Measurements from ENCODE around the gene UBA6. TPM values are rescaled to one million over a fixed set of nuclear protein-coding genes. Genes with fewer than 3 reads are reported as not detected.

Gene UBA6
- total and polyA plus RNA-seq, 2 donors (not counting 1 experiment from before 2014, with no cell fraction given): 22.8 to 64.0 TPM

DNA sequence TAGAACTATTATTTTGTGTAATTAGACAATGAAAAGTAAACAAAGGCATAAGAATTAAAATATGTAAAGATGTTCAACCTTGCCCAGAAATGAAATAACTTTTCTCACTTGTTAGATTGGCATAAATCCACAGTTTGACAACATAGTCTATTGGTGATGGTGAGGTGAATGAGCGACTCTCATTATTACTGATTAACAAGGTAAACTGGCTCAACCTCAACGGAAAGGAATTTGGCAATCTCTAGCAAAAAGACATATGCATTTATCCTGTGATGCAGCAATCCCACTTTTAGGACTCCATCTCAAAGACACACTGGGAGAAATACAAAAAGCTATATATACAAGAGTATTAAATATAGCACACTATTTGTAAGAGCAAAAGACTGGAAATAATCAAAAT is 22.3 kb downstream of the UBA6 start:
- H3K4me1 ChIP-seq (ENCODE audit: control insufficient read depth in 2 of 2, insufficient read depth in 2 of 2, low read length in 2 of 2): no peaks in the 10 kb centered on the region
- no peaks in the 10 kb centered on the region for H3K27me3 ChIP-seq (replicated peaks in 1 of 4; ENCODE audit: control extremely low read depth in 1 of 4, control insufficient read depth in 3 of 4, insufficient read depth in 4 of 4, low read length in 3 of 4)
- H4K20me1 ChIP-seq (ENCODE audit: control insufficient read depth, insufficient read depth, low read length, poor library complexity, severe bottlenecking): no peaks in the 10 kb centered on the region
- peaks cover 16 to 60% of the 10 kb centered on the region in 2 experiments for H3K36me3 ChIP-seq (replicated peaks in 1 of 2; ENCODE audit: control extremely low read depth in 1 of 2, control insufficient read depth in 1 of 2, extremely low read depth in 1 of 2, insufficient read depth in 2 of 2, low read length in 1 of 2)
- TF ChIP-seq, protein P1, sequence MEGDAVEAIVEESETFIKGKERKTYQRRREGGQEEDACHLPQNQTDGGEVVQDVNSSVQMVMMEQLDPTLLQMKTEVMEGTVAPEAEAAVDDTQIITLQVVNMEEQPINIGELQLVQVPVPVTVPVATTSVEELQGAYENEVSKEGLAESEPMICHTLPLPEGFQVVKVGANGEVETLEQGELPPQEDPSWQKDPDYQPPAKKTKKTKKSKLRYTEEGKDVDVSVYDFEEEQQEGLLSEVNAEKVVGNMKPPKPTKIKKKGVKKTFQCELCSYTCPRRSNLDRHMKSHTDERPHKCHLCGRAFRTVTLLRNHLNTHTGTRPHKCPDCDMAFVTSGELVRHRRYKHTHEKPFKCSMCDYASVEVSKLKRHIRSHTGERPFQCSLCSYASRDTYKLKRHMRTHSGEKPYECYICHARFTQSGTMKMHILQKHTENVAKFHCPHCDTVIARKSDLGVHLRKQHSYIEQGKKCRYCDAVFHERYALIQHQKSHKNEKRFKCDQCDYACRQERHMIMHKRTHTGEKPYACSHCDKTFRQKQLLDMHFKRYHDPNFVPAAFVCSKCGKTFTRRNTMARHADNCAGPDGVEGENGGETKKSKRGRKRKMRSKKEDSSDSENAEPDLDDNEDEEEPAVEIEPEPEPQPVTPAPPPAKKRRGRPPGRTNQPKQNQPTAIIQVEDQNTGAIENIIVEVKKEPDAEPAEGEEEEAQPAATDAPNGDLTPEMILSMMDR (IDR thresholded peaks at IDR 0.05): no peak
- TF ChIP-seq EZH2 (IDR thresholded peaks at IDR 0.05; ENCODE audit: borderline replicate concordance, insufficient read depth, low read depth, low read length, poor library complexity, severe bottlenecking): no peak
- H3K9ac ChIP-seq (ENCODE audit: low read length): no peak overlapping the region
- Mint-ChIP-seq H3K4me1 (no peaks in the 10 kb centered on the region), H3K27me3 (no peaks in the 10 kb centered on the region), H3K27ac (no peak overlapping the region), H3K9me3 (ENCODE audit: insufficient read depth) (no peaks in the 10 kb centered on the region), H3K4me3 (no peak overlapping the region)
- H3K4me3 ChIP-seq (ENCODE audit: control extremely low read depth in 1 of 5, extremely low read depth in 1 of 5, insufficient read depth in 1 of 5, low read depth in 2 of 5, low read length in 4 of 5): no peak overlapping the region
- peaks cover 3% of the 10 kb centered on the region for H3K79me2 ChIP-seq (ENCODE audit: control insufficient read depth, insufficient read depth, low read length)
- H3K9me3 ChIP-seq (ENCODE audit: control extremely low read depth in 1 of 3, control insufficient read depth in 2 of 3, insufficient read depth in 1 of 3, low read length in 2 of 3): peaks cover 0 to 1% (median 0%) of the 10 kb centered on the region in 3 donors
- ChIA-PET POLR2A (no interaction called here), CTCF (no interaction called here)
- no peak overlapping the region for H2AFZ ChIP-seq (ENCODE audit: insufficient read depth, low read depth, low read length, poor library complexity, severe bottlenecking)
- WGBS (ENCODE audit: insufficient coverage): no CpG with 5 or more reads among the region's 2 CpGs
- no peak for ATAC-seq (ENCODE audit: low read depth)
- no peak overlapping the region for H3K4me2 ChIP-seq (replicated peaks; ENCODE audit: low read depth, low read length, poor library complexity, severe bottlenecking)
- intact Hi-C loops (cut with micrococcal nuclease): no loop called here
- no peak for DNase-seq
- H3K27ac ChIP-seq (ENCODE audit: low read length in 2 of 2): no peak overlapping the region

- H3K27me3 Mint-ChIP-seq: no peaks in the 10 kb centered on the region
- no peaks in the 10 kb centered on the region for H3K27me3 ChIP-seq (replicated peaks in 1 of 4; ENCODE audit: control extremely low read depth in 1 of 4, control insufficient read depth in 3 of 4, insufficient read depth in 4 of 4, low read length in 3 of 4)
- H4K20me1 ChIP-seq (ENCODE audit: control insufficient read depth, insufficient read depth, low read length, poor library complexity, severe bottlenecking): no peaks in the 10 kb centered on the region
- no peak for TF ChIP-seq EZH2 (IDR thresholded peaks at IDR 0.05; ENCODE audit: borderline replicate concordance, insufficient read depth, low read depth, low read length, poor library complexity, severe bottlenecking)
- TF ChIP-seq, protein P1 (IDR thresholded peaks at IDR 0.05): no peak
- no peaks in the 10 kb centered on the region for H3K4me1 ChIP-seq (ENCODE audit: control insufficient read depth in 2 of 2, insufficient read depth in 2 of 2, low read length in 2 of 2)
- H3K9ac ChIP-seq (ENCODE audit: low read length): no peak overlapping the region
- no peak overlapping the region for H2AFZ ChIP-seq (ENCODE audit: insufficient read depth, low read depth, low read length, poor library complexity, severe bottlenecking)
- DNase-seq: no peak
- peaks cover 25 to 73% of the 10 kb centered on the region in 2 experiments for H3K36me3 ChIP-seq (replicated peaks in 1 of 2; ENCODE audit: control extremely low read depth in 1 of 2, control insufficient read depth in 1 of 2, extremely low read depth in 1 of 2, insufficient read depth in 2 of 2, low read length in 1 of 2)
- peaks cover 0 to 1% (median 0%) of the 10 kb centered on the region in 3 donors for H3K9me3 ChIP-seq (ENCODE audit: control extremely low read depth in 1 of 3, control insufficient read depth in 2 of 3, insufficient read depth in 1 of 3, low read length in 2 of 3)
- no peak overlapping the region for H3K27ac ChIP-seq (ENCODE audit: low read length in 2 of 2)
- no peaks in the 10 kb centered on the region for H3K9me3 Mint-ChIP-seq (ENCODE audit: insufficient read depth)
- no peak overlapping the region for H3K4me3 Mint-ChIP-seq
- ChIA-PET POLR2A (no interaction called here), CTCF (interaction anchor here (0.6 kb wide), 1 partner anchor 124 kb away, joined by 4 read pairs; no protein-coding TSS in a partner anchor)
- WGBS (ENCODE audit: insufficient coverage): no CpG with 5 or more reads among the region's 2 CpGs
- H3K4me1 Mint-ChIP-seq: no peaks in the 10 kb centered on the region
- intact Hi-C loops (cut with micrococcal nuclease): no loop called here
- no peak overlapping the region for H3K27ac Mint-ChIP-seq
- H3K79me2 ChIP-seq (ENCODE audit: control insufficient read depth, insufficient read depth, low read length): no peaks in the 10 kb centered on the region
- H3K4me3 ChIP-seq (ENCODE audit: control extremely low read depth in 1 of 5, extremely low read depth in 1 of 5, insufficient read depth in 1 of 5, low read depth in 2 of 5, low read length in 4 of 5): no peak overlapping the region
- ATAC-seq (ENCODE audit: low read depth): no peak
- no peak overlapping the region for H3K4me2 ChIP-seq (replicated peaks; ENCODE audit: low read depth, low read length, poor library complexity, severe bottlenecking)
Observed at GRCh38 chr4:67674098-67674497, 26.9 kb downstream of the UBA6 start.
